ENCODE results near the gene RABEP2. TPM values are rescaled to one million over a fixed set of nuclear protein-coding genes. Genes with fewer than 3 reads are reported as not detected.

The RABEP2 gene
- total RNA-seq, 1 experiment from 2014 or later: 17.8 TPM

DNA sequence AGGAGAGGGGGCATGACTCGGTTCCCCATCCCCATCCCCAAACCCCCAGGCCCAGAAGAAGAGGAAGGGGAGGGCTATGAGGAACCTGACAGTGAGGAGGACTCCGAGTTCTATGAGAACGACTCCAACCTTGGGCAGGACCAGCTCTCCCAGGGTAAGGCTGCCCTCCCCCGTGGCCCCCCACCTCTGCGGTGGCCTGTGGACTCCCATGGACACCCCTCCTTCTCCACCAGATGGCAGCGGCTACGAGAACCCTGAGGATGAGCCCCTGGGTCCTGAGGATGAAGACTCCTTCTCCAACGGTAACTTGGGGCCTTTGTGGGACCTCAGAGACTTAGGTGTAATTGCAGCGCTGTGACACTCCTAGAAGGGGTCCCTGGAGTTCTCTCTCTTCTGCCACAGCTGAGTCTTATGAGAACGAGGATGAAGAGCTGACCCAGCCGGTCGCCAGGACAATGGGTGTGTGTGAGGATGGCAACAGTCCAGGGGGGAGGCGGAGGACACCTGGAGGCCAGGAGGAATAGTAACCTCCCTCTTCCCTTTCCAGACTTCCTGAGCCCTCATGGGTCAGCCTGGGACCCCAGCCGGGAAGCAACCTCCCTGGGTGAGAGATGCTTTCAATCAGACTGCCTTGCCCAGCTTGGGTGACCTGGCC is 12.3 kb upstream of the RABEP2 start:
- no TSS peak for BruUV-seq (replicated peaks)
- CTCF ChIA-PET: interaction anchor here (0.7 to 1.3 kb wide), 2 partner anchors 9 to 91 kb away, joined by 3 to 4 read pairs; partner anchors contain the start of gene TUFM

DNA sequence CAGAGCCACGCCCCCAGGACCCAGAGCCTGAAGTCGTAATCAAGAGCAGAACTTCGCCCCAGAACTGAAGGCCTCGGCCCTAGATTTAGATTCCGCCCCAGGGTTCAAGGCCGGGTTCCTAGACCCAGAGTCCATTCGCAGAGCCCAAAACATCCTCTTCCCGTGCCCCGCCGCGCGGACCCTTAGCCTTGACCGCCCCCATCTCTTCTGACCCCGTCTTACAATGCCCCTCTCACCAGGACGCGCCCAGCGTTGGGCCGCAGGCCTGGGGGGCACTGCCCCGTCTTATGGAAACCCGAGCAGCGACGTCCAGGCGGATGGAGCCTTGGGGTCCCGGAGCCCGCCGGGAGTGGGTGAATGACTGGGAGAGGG is 11.7 kb upstream of the RABEP2 start:
- BruUV-seq (replicated peaks): no TSS peak
- ChIA-PET CTCF (interaction anchor here (0.9 to 1.3 kb wide), 2 partner anchors 8 to 10 kb away, joined by 3 to 7 read pairs; no protein-coding TSS in a partner anchor), POLR2A (interaction anchor here (1.1 kb wide), 2 partner anchors 10 to 11 kb away, joined by 3 to 4 read pairs; no protein-coding TSS in a partner anchor)
- DNase-seq (ENCODE audit: unreplicated experiment): no peak
- TF ChIP-seq CTCF (IDR thresholded peaks at IDR 0.05; ENCODE audit: unreplicated experiment): no peak
- Mint-ChIP-seq H3K36me3 (ENCODE audit: insufficient read depth, unreplicated experiment) (no peaks in the 10 kb centered on the region), H3K4me1 (ENCODE audit: insufficient read depth, unreplicated experiment) (no peaks in the 10 kb centered on the region), H3K27ac (ENCODE audit: low read depth, unreplicated experiment) (no peak overlapping the region), H3K4me3 (ENCODE audit: unreplicated experiment) (no peak overlapping the region), H3K9me3 (ENCODE audit: unreplicated experiment) (no peaks in the 10 kb centered on the region), H3K27me3 (ENCODE audit: insufficient read depth, unreplicated experiment) (no peaks in the 10 kb centered on the region)
- intact Hi-C loops (cut with micrococcal nuclease): no loop called here

More for the DNA sequence above, 12.3 kb upstream of the RABEP2 start:
- H3K27ac Mint-ChIP-seq (ENCODE audit: low read depth, unreplicated experiment): no peak overlapping the region
- no peaks in the 10 kb centered on the region for H3K9me3 Mint-ChIP-seq (ENCODE audit: unreplicated experiment)
- TF ChIP-seq CTCF (IDR thresholded peaks at IDR 0.05; ENCODE audit: unreplicated experiment): no peak
- H3K27me3 Mint-ChIP-seq (ENCODE audit: insufficient read depth, unreplicated experiment): no peaks in the 10 kb centered on the region
- no peak for DNase-seq (ENCODE audit: unreplicated experiment)
- intact Hi-C loops (cut with micrococcal nuclease): no loop called here
- POLR2A ChIA-PET: interaction anchor here (0.6 kb wide), 1 partner anchor 12 kb away, joined by 3 read pairs; no protein-coding TSS in a partner anchor
- no peaks in the 10 kb centered on the region for H3K4me1 Mint-ChIP-seq (ENCODE audit: insufficient read depth, unreplicated experiment)
- no peaks in the 10 kb centered on the region for H3K36me3 Mint-ChIP-seq (ENCODE audit: insufficient read depth, unreplicated experiment)
- no peak overlapping the region for H3K4me3 Mint-ChIP-seq (ENCODE audit: unreplicated experiment)

- Mint-ChIP-seq H3K27ac (ENCODE audit: low read depth, unreplicated experiment) (no peak overlapping the region), H3K27me3 (ENCODE audit: insufficient read depth, unreplicated experiment) (no peaks in the 10 kb centered on the region), H3K4me3 (ENCODE audit: unreplicated experiment) (no peak overlapping the region), H3K4me1 (ENCODE audit: insufficient read depth, unreplicated experiment) (no peaks in the 10 kb centered on the region), H3K9me3 (ENCODE audit: unreplicated experiment) (no peaks in the 10 kb centered on the region), H3K36me3 (ENCODE audit: insufficient read depth, unreplicated experiment) (no peaks in the 10 kb centered on the region)
- ChIA-PET CTCF (interaction anchor here (0.9 to 1.3 kb wide), 3 partner anchors 9 to 11 kb away, joined by 3 to 7 read pairs (median 5); no protein-coding TSS in a partner anchor), POLR2A (interaction anchor here (1.1 kb wide), 2 partner anchors 9 to 10 kb away, joined by 3 to 4 read pairs; no protein-coding TSS in a partner anchor)
- DNase-seq (ENCODE audit: unreplicated experiment): peak; percentile 39
- intact Hi-C loops (cut with micrococcal nuclease): no loop called here
- no peak for TF ChIP-seq CTCF (IDR thresholded peaks at IDR 0.05; ENCODE audit: unreplicated experiment)
- no TSS peak for BruUV-seq (replicated peaks)
Observed at GRCh38 chr16:28935924-28936783, 11.1 kb upstream of the RABEP2 start.

- Mint-ChIP-seq H3K4me1 (ENCODE audit: insufficient read depth, unreplicated experiment) (no peaks in the 10 kb centered on the region), H3K9me3 (ENCODE audit: unreplicated experiment) (no peaks in the 10 kb centered on the region), H3K27ac (ENCODE audit: low read depth, unreplicated experiment) (no peak overlapping the region), H3K27me3 (ENCODE audit: insufficient read depth, unreplicated experiment) (no peaks in the 10 kb centered on the region), H3K36me3 (ENCODE audit: insufficient read depth, unreplicated experiment) (no peaks in the 10 kb centered on the region), H3K4me3 (ENCODE audit: unreplicated experiment) (no peak overlapping the region)
- no TSS peak for BruUV-seq (replicated peaks)
- POLR2A ChIA-PET: interaction anchor here (1.1 kb wide), 1 partner anchor 10 kb away, joined by 4 read pairs; no protein-coding TSS in a partner anchor
- no peak for TF ChIP-seq CTCF (IDR thresholded peaks at IDR 0.05; ENCODE audit: unreplicated experiment)
- intact Hi-C loops (cut with micrococcal nuclease): no loop called here
- CTCF ChIA-PET: interaction anchor here (1.1 kb wide), 1 partner anchor 10 kb away, joined by 5 read pairs; no protein-coding TSS in a partner anchor
- no peak for DNase-seq (ENCODE audit: unreplicated experiment)
Observed at GRCh38 chr16:28935346-28935745, 10.3 kb upstream of the RABEP2 start.
